HepG2 (cell line): ENCODE data around the gene SMARCC1.

Experiments
- ARNT2 ChIP-seq: sonication (generic); formaldehyde crosslinking; IDR thresholded peaks from 2 replicates; pipeline ENCODE4 v1.8.0; 2022; ENCODE audit warnings: mild to moderate bottlenecking, low read depth, missing genetic modification reagents, moderate library complexity
- CREM ChIP-seq, 2 experiments: sonication (generic) in 1 of 2; formaldehyde crosslinking in 1 of 2; IDR thresholded peaks; 2 replicates each; pipeline versions ENCODE4 v1.4.0 to v1.6.1; 2016 to 2020; ENCODE audit warnings: antibody characterized with exemption in 1 of 2, mild to moderate bottlenecking in 1 of 2, missing genetic modification reagents in 1 of 2
- CSRNP1 ChIP-seq: sonication (generic); formaldehyde crosslinking; IDR thresholded peaks from 2 replicates; pipeline ENCODE4 v1.8.1; 2023; ENCODE audit warnings: mild to moderate bottlenecking, missing genetic modification reagents
- CTCF ChIP-seq: sonication (generic); formaldehyde crosslinking; IDR thresholded peaks from 2 replicates; pipeline ENCODE4 v1.5.0; 2020; ENCODE audit warnings: mild to moderate bottlenecking, missing genetic modification reagents, moderate library complexity
- ELF4 ChIP-seq: sonication (generic); formaldehyde crosslinking; IDR thresholded peaks from 2 replicates; pipeline ENCODE4 v1.5.0; 2020; ENCODE audit warnings: missing genetic modification reagents, mild to moderate bottlenecking, moderate library complexity, borderline replicate concordance
- EP300 ChIP-seq, 3 experiments: sonication (generic) in 1 of 3; formaldehyde crosslinking in 1 of 3; IDR thresholded peaks; 2 replicates each; pipeline versions ENCODE4 v1.5.1 to v1.6.1; 2011 to 2020; ENCODE audit warnings: low read depth in 2 of 3, low read length in 2 of 3, borderline replicate concordance in 1 of 3, improper control_type of control experiment in 1 of 3, mild to moderate bottlenecking in 1 of 3, missing genetic modification reagents in 1 of 3, moderate library complexity in 1 of 3
- POLR2A ChIP-seq, 2 experiments: IDR thresholded peaks; 2 replicates each; pipeline ENCODE4 v1.6.1; 2011; ENCODE audit warnings: low read depth in 2 of 2, low read length in 2 of 2, mild to moderate bottlenecking in 1 of 2, moderate library complexity in 1 of 2; ENCODE audit not compliant: insufficient read depth in 1 of 2
- POLR2AphosphoS5 ChIP-seq: IDR thresholded peaks from 2 replicates; pipeline ENCODE4 v1.6.1; 2012; ENCODE audit warnings: low read depth, low read length
- SP5 ChIP-seq: IDR thresholded peaks from 2 replicates; pipeline ENCODE4 v1.6.1; 2016; ENCODE audit warnings: low read depth, borderline replicate concordance
- TAF1 ChIP-seq: sonication (generic); formaldehyde crosslinking; IDR thresholded peaks from 2 replicates; pipeline ENCODE4 v1.4.0; 2020; ENCODE audit warnings: missing genetic modification reagents
- ZNF256 ChIP-seq: sonication (generic); formaldehyde crosslinking; conservative IDR thresholded peaks from 2 replicates; pipeline ENCODE4 v1.4.0; 2020; ENCODE audit warnings: missing genetic modification reagents
- ZNF274 ChIP-seq: sonication (generic); formaldehyde crosslinking; IDR thresholded peaks from 2 replicates; pipeline ENCODE4 v1.5.1; 2020; ENCODE audit warnings: mild to moderate bottlenecking, missing genetic modification reagents
- ZNF501 ChIP-seq: sonication (generic); formaldehyde crosslinking; IDR thresholded peaks from 2 replicates; pipeline ENCODE4 v1.5.1; 2020; ENCODE audit warnings: mild to moderate bottlenecking, moderate library complexity, missing genetic modification reagents
- ZNF570 ChIP-seq: sonication (generic); formaldehyde crosslinking; IDR thresholded peaks from 2 replicates; pipeline ENCODE4 v1.4.0; 2020; ENCODE audit warnings: mild to moderate bottlenecking, missing genetic modification reagents, borderline replicate concordance

GRCh38 chr3:47772047-47772446, 9.6 kb downstream of the SMARCC1 start:
- no peak for TF ChIP-seq ZNF570
- TF ChIP-seq TAF1 (CRISPR knock-in tag): no peak
- TF ChIP-seq ELF4: no peak
- no peak for TF ChIP-seq ZNF274 (CRISPR knock-in tag)
- TF ChIP-seq CREM (IDR thresholded peaks at IDR 0.05): no peak
- no peak for TF ChIP-seq CREM (CRISPR knock-in tag; IDR thresholded peaks at IDR 0.05)
- TF ChIP-seq ZNF256: no peak
- TF ChIP-seq EP300 (IDR thresholded peaks at IDR 0.05; ENCODE audit: low read depth in 2 of 2, low read length in 2 of 2): no peak
- TF ChIP-seq EP300 (CRISPR knock-in tag; IDR thresholded peaks at IDR 0.05; ENCODE audit: borderline replicate concordance): no peak
- TF ChIP-seq POLR2A (IDR thresholded peaks at IDR 0.05; ENCODE audit: insufficient read depth in 1 of 2, low read depth in 2 of 2, low read length in 2 of 2): no peak
- TF ChIP-seq POLR2AphosphoS5: no peak
- no peak for TF ChIP-seq ZNF501 (CRISPR knock-in tag)
- TF ChIP-seq CTCF (CRISPR knock-in tag): no peak
- TF ChIP-seq ARNT2: no peak
- no peak for TF ChIP-seq CSRNP1
- TF ChIP-seq SP5 (CRISPR knock-in tag): no peak
